Naive thymus-derived CD4-positive, alpha-beta T cell (primary cell): ENCODE results near the gene ZBTB7C. TPM values are rescaled to one million over a fixed set of nuclear protein-coding genes. Genes with fewer than 3 reads are reported as not detected.

Experiments used
- ATAC-seq: fragments of 150-1000 bp; cut with Tn5 transposase; 2 replicates; pipeline ENCODE4 v1.10.0; 2021; ENCODE audit warnings: mild to moderate bottlenecking, moderate library complexity
- CTCF ChIA-PET: fragments of 350-600 bp; sonication (Branson Sonifier 250); formaldehyde crosslinking; loops from one replicate; lab custom pipeline; 2021; ENCODE audit warnings: antibody characterized with exemption; lab: Charles Lee
- POLR2A ChIA-PET: fragments of 350-600 bp; sonication (Branson Sonifier 250); formaldehyde crosslinking; loops from one replicate; lab custom pipeline; 2021; ENCODE audit warnings: antibody characterized with exemption, inconsistent platforms; lab: Charles Lee
- DNase-seq, 9 donors: peaks; one replicate each; pipeline versions ENCODE4 v3.0.0 to v3.0.0-alpha.2; 2020 to 2022; ENCODE audit warnings: mixed read lengths in 1 of 9
- H3K27ac ChIP-seq: one replicate; pipeline ENCODE4 v1.7.0; 2013; ENCODE audit warnings: mild to moderate bottlenecking, low read depth, low read length, moderate library complexity
- H3K27me3 ChIP-seq, 2 donors: one replicate each; pipeline ENCODE4 v1.7.0; 2013; ENCODE audit warnings: low read length in 2 of 2, mild to moderate bottlenecking in 2 of 2, moderate library complexity in 2 of 2; ENCODE audit not compliant: control insufficient read depth in 2 of 2, insufficient read depth in 2 of 2
- H3K36me3 ChIP-seq, 3 experiments: 1 replicate in 2 of 3; 2 replicates in 1 of 3; pipeline ENCODE4 v1.7.0; 2013; ENCODE audit warnings: low read length in 3 of 3, mild to moderate bottlenecking in 3 of 3, moderate library complexity in 1 of 3; ENCODE audit not compliant: insufficient read depth in 3 of 3, control insufficient read depth in 2 of 3
- H3K4me1 ChIP-seq, 2 donors: one replicate each; pipeline ENCODE4 v1.7.0; 2013; ENCODE audit warnings: low read length in 2 of 2, mild to moderate bottlenecking in 2 of 2, moderate library complexity in 1 of 2; ENCODE audit not compliant: control insufficient read depth in 2 of 2, insufficient read depth in 2 of 2
- H3K4me3 ChIP-seq: 2 replicates; pipeline ENCODE4 v1.7.0; 2013; ENCODE audit warnings: mild to moderate bottlenecking, low read length
- H3K9me3 ChIP-seq, 3 experiments: 1 replicate in 2 of 3; 2 replicates in 1 of 3; pipeline ENCODE4 v1.7.0; 2013; ENCODE audit warnings: low read length in 3 of 3; ENCODE audit not compliant: control insufficient read depth in 2 of 3
- H3K27ac Mint-ChIP-seq, 9 donors: one replicate each; pipeline ENCODE4 v1.8.0; 2020 to 2022; ENCODE audit warnings: mixed read lengths in 9 of 9, mild to moderate bottlenecking in 8 of 9, moderate library complexity in 5 of 9, inconsistent platforms in 2 of 9
- H3K27me3 Mint-ChIP-seq, 5 donors: one replicate each; pipeline ENCODE4 v1.8.0; 2021 to 2022; ENCODE audit warnings: mixed read lengths in 5 of 5, mild to moderate bottlenecking in 1 of 5
- H3K36me3 Mint-ChIP-seq, 5 donors: one replicate each; pipeline ENCODE4 v1.8.0; 2020 to 2022; ENCODE audit warnings: mixed read lengths in 5 of 5, mild to moderate bottlenecking in 3 of 5, inconsistent platforms in 1 of 5
- H3K4me1 Mint-ChIP-seq, 7 donors: one replicate each; pipeline ENCODE4 v1.8.0; 2020 to 2022; ENCODE audit warnings: mixed read lengths in 7 of 7, mild to moderate bottlenecking in 3 of 7, inconsistent platforms in 1 of 7
- H3K4me3 Mint-ChIP-seq, 10 donors: one replicate each; pipeline ENCODE4 v1.8.0; 2020 to 2022; ENCODE audit warnings: mild to moderate bottlenecking in 10 of 10, mixed read lengths in 10 of 10, moderate library complexity in 6 of 10, inconsistent platforms in 2 of 10
- H3K9me3 Mint-ChIP-seq, 11 donors: one replicate each; pipeline ENCODE4 v1.8.0; 2020 to 2022; ENCODE audit warnings: mixed read lengths in 11 of 11, mild to moderate bottlenecking in 4 of 11, inconsistent platforms in 1 of 11, moderate library complexity in 1 of 11
- intact Hi-C, 2 donors: fragments of 100-400 bp; cut with micrococcal nuclease; formaldehyde crosslinking; loops; one replicate each; pipeline ENCODE4 v1.15.1; 2023
- polyA plus RNA-seq, 2 donors: library from polyadenylated mRNA; unstranded; fragments of 300-500 nt; fragmentation: Illumina TruSeq; gene quantifications; one replicate each; pipeline ENCODE4 v1.2.3, GENCODE V29; 2021
- total RNA-seq, 6 experiments: library from RNA in 5 of 6; stranded (reverse) in 5 of 6; gene quantifications; 1 replicate in 5 of 6; 2 replicates in 1 of 6; pipeline ENCODE4 v1.2.3 and lab custom pipeline; 2021 to 2026

Gene ZBTB7C
- total and polyA plus RNA-seq, 7 experiments from 2014 or later = 0.51 TPM; not detected in 6

DNA sequence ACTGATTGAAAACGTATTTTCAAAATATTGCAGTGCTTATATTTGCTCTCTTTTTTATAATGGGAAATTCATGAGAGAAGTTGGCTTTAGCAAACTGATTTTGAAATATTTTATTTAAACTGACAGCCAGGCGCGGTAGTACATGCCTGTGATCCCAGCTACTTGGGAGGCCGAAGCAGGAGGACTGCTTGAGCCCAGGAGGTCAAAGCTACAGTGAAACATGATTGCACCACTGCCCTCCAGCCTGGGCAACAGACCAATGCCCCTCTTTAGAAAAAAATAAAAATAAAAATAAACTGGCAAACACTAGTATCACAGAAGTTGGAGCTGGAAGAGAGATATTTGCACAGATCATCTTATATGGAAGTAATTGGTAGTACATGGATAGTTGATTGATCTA lies 20.7 kb downstream of the ZBTB7C start:
- Mint-ChIP-seq H3K27me3 (peaks cover 44 to 75% (median 49%) of the 10 kb centered on the region in 5 donors), H3K36me3 (no peaks in the 10 kb centered on the region)

DNA sequence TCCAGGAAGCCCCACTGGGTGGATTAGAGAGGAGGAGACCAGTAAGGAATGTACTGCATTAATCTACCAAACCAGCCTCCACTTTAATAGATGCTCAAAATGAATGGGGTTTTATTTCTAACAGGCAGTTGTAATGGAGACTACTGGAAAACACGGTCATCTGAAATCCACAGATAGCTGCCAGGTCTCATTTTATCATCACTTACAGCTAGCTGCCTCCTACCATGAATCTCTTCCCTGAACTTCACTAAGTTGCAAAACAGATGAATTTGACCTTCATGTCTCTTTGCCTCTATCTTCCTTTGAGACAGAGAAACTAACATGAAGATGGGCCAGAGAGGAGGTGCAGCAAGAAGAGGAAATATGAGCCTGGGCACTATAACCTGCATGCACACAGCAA lies 21.9 kb downstream of the ZBTB7C start:
- no peaks in the 10 kb centered on the region for H3K36me3 Mint-ChIP-seq
- ChIA-PET POLR2A (no interaction called here), CTCF (no interaction called here)
- DNase-seq (no peak), ATAC-seq (no peak)
- H3K27ac Mint-ChIP-seq = no peak overlapping the region
- Histone ChIP-seq H3K9me3 (no peaks in the 10 kb centered on the region), H3K4me1 (no peaks in the 10 kb centered on the region), H3K27ac (no peak overlapping the region), H3K36me3 (no peaks in the 10 kb centered on the region), H3K4me3 (no peak overlapping the region), H3K27me3 (no peaks in the 10 kb centered on the region)
- peaks cover 0 to 2% (median 0%) of the 10 kb centered on the region in 7 donors for H3K4me1 Mint-ChIP-seq
- intact Hi-C loops = no loop called here
- peaks cover 0 to 9% (median 0%) of the 10 kb centered on the region in 11 donors for H3K9me3 Mint-ChIP-seq
- H3K27me3 Mint-ChIP-seq = peaks cover 39 to 70% (median 42%) of the 10 kb centered on the region in 5 donors
- no peak overlapping the region for H3K4me3 Mint-ChIP-seq

More for the DNA sequence above, 20.7 kb downstream of the ZBTB7C start:
- no peaks in the 10 kb centered on the region for H3K27me3 ChIP-seq
- DNase-seq (no peak), ATAC-seq (no peak)
- intact Hi-C loops = no loop called here
- no peaks in the 10 kb centered on the region for H3K9me3 ChIP-seq
- no peak overlapping the region for H3K4me3 ChIP-seq
- POLR2A ChIA-PET = no interaction called here
- CTCF ChIA-PET = no interaction called here
- no peak overlapping the region for H3K27ac Mint-ChIP-seq
- no peak overlapping the region for H3K4me3 Mint-ChIP-seq
- peaks cover 0 to 10% (median 0%) of the 10 kb centered on the region in 11 donors for H3K9me3 Mint-ChIP-seq
- peaks cover 0 to 2% (median 0%) of the 10 kb centered on the region in 7 donors for H3K4me1 Mint-ChIP-seq
- H3K27ac ChIP-seq = no peak overlapping the region
- no peaks in the 10 kb centered on the region for H3K36me3 ChIP-seq
- no peaks in the 10 kb centered on the region for H3K4me1 ChIP-seq

DNA sequence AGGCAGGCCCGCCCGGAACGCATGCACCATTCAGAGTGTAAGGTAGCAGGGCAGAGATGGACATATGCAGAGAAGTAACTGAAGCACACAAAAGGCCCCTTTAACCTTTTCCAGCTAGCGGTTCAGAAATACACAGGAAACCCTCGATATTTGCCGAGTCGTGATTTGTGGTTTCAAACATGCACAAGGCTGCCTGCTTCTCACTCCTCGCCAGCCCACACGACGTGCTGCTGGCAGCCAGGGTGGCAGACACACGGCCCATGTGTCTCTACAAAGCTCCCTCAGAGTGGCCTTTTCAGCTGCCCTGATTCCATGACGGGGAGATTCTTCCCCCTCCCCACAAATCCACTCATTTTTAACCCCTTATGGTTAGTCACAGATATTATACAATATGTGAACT lies 23.6 kb downstream of the ZBTB7C start:
- no peaks in the 10 kb centered on the region for H3K9me3 ChIP-seq
- no peaks in the 10 kb centered on the region for H3K27me3 ChIP-seq
- no peaks in the 10 kb centered on the region for H3K4me1 ChIP-seq
- intact Hi-C loops = no loop called here
- ATAC-seq (no peak), DNase-seq (no peak)
- no peaks in the 10 kb centered on the region for H3K36me3 Mint-ChIP-seq
- H3K27ac ChIP-seq = no peak overlapping the region
- H3K4me3 ChIP-seq = no peak overlapping the region
- peaks cover 0 to 2% (median 0%) of the 10 kb centered on the region in 7 donors for H3K4me1 Mint-ChIP-seq
- H3K27ac Mint-ChIP-seq = no peak overlapping the region
- peaks cover 0 to 4% (median 0%) of the 10 kb centered on the region in 11 donors for H3K9me3 Mint-ChIP-seq
- CTCF ChIA-PET = no interaction called here
- H3K36me3 ChIP-seq = no peaks in the 10 kb centered on the region
- POLR2A ChIA-PET = no interaction called here
- H3K4me3 Mint-ChIP-seq = no peak overlapping the region
- H3K27me3 Mint-ChIP-seq = peaks cover 31 to 67% (median 32%) of the 10 kb centered on the region in 5 donors

DNA sequence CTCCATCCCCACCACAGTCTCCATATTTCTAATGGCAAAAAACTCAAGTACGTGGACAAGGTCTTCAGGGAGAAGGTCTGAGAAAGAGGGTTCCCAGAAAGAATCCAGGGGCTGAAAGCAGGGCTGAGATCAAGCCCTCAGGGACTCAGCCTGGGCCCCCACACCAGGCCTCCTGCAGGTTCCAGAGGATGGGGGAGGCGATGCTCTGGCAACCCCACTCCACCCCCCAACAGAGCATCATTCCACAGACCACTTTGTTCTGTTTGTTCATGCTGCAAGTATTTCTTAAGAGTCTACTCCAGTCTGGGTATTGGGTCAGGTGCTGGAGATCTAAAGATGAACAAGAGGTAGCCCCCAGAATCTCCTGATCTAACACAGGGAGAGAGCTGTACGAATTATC lies 32.2 kb downstream of the ZBTB7C start:
- no peak overlapping the region for H3K27ac Mint-ChIP-seq
- no peak overlapping the region for H3K4me3 ChIP-seq
- H3K4me1 Mint-ChIP-seq = no peaks in the 10 kb centered on the region
- H3K9me3 Mint-ChIP-seq = no peaks in the 10 kb centered on the region
- ATAC-seq (no peak), DNase-seq (no peak)
- intact Hi-C loops = no loop called here
- ChIA-PET CTCF (no interaction called here), POLR2A (no interaction called here)
- H3K27me3 Mint-ChIP-seq = peaks cover 23 to 58% (median 40%) of the 10 kb centered on the region in 5 donors
- H3K36me3 Mint-ChIP-seq = peaks cover 0 to 3% (median 0%) of the 10 kb centered on the region in 5 donors
- H3K27ac ChIP-seq = no peak overlapping the region
- no peaks in the 10 kb centered on the region for H3K9me3 ChIP-seq
- no peaks in the 10 kb centered on the region for H3K27me3 ChIP-seq
- no peaks in the 10 kb centered on the region for H3K4me1 ChIP-seq
- H3K4me3 Mint-ChIP-seq = no peak overlapping the region
- no peaks in the 10 kb centered on the region for H3K36me3 ChIP-seq

DNA sequence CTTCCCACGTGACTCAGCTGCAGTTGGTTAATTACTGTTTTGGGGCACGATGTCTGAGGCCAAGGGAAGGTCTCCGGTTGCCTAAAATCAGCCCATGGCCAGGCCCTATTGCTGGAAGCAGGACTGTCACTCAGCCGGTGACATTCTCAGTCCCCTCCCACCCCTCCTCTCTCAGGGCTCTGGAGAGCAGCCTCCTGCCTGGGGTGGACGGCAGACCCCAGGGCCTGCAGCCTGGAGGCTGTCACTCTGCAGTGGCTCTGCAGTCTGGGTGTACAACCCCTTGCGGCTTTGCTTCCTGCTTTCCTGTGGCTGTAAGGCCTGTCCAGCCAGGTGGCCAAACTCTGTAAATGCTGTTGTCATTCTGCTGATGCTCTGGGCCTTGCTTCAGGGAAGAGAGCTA lies 32.8 kb downstream of the ZBTB7C start:
- ATAC-seq = no peak
- POLR2A ChIA-PET = no interaction called here
- H3K4me3 ChIP-seq = no peak overlapping the region

DNA sequence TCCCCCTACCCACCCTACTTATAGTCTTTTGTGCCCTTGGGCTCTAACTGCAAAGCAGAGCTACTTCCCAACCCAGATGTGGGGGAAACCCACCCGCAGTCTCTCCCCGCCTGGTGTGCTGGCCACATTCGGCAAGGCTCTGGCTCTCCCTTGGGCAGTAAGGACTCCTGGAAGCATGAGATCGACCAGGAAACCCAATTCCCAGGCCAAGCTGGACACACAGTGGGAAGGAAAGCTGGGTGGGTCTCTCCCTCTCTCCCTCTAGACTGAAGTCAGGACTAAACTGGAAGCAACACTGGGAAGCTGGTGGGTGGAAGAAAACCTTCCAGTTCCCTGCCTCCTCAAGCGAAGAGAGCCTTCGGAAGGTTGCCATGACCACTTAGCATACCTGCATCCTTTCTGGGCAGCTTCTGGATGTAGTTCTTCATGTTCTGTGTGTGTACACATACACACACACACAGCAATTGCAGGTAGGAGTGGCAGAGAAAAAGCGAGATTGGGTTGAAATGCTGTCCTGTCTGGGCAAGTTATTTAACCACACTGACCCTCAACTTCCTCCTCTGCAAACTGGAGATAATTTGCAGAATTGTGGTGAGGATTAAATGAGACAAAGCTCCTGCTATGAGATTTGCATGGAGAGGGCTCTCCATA lies 33.9 kb downstream of the ZBTB7C start:
- intact Hi-C loops = no loop called here
- H3K9me3 Mint-ChIP-seq = no peaks in the 10 kb centered on the region
- H3K27me3 Mint-ChIP-seq = peaks cover 19 to 46% (median 34%) of the 10 kb centered on the region in 5 donors
- ChIA-PET POLR2A (no interaction called here), CTCF (no interaction called here)
- H3K36me3 Mint-ChIP-seq = peaks cover 0 to 3% (median 0%) of the 10 kb centered on the region in 5 donors
- no peak overlapping the region for H3K27ac ChIP-seq
- no peaks in the 10 kb centered on the region for H3K36me3 ChIP-seq
- no peak for ATAC-seq
- no peak overlapping the region for H3K4me3 Mint-ChIP-seq
- H3K4me3 ChIP-seq = no peak overlapping the region
- no peak for DNase-seq
- H3K27ac Mint-ChIP-seq = no peak overlapping the region
- no peaks in the 10 kb centered on the region for H3K9me3 ChIP-seq
- H3K4me1 ChIP-seq = no peaks in the 10 kb centered on the region
- H3K27me3 ChIP-seq = no peaks in the 10 kb centered on the region
- H3K4me1 Mint-ChIP-seq = no peaks in the 10 kb centered on the region

More for the DNA sequence above, 32.8 kb downstream of the ZBTB7C start:
- Histone ChIP-seq H3K9me3 (no peaks in the 10 kb centered on the region), H3K27me3 (no peaks in the 10 kb centered on the region), H3K36me3 (no peaks in the 10 kb centered on the region), H3K4me1 (no peaks in the 10 kb centered on the region), H3K27ac (no peak overlapping the region)
- H3K36me3 Mint-ChIP-seq = peaks cover 0 to 3% (median 0%) of the 10 kb centered on the region in 5 donors
- no peak overlapping the region for H3K4me3 Mint-ChIP-seq
- no peak overlapping the region for H3K27ac Mint-ChIP-seq
- no peak for DNase-seq
- intact Hi-C loops = no loop called here
- no peaks in the 10 kb centered on the region for H3K4me1 Mint-ChIP-seq
- CTCF ChIA-PET = no interaction called here
- H3K9me3 Mint-ChIP-seq = no peaks in the 10 kb centered on the region
- H3K27me3 Mint-ChIP-seq = peaks cover 21 to 54% (median 39%) of the 10 kb centered on the region in 5 donors
